ENCODE data around the gene THAP4. TPM values are rescaled to one million over a fixed set of nuclear protein-coding genes. Genes with fewer than 3 reads are reported as not detected.
"Not testable (repeated sequence)": the region's sequence is repeated elsewhere in the genome, so short reads cannot be mapped to it uniquely, and the experiment has no call there.

Gene THAP4
- total and polyA plus RNA-seq, 2 of the 4 experiments (the other 2 are of a cell fraction) = 33.9 to 55.1 TPM

DNA sequence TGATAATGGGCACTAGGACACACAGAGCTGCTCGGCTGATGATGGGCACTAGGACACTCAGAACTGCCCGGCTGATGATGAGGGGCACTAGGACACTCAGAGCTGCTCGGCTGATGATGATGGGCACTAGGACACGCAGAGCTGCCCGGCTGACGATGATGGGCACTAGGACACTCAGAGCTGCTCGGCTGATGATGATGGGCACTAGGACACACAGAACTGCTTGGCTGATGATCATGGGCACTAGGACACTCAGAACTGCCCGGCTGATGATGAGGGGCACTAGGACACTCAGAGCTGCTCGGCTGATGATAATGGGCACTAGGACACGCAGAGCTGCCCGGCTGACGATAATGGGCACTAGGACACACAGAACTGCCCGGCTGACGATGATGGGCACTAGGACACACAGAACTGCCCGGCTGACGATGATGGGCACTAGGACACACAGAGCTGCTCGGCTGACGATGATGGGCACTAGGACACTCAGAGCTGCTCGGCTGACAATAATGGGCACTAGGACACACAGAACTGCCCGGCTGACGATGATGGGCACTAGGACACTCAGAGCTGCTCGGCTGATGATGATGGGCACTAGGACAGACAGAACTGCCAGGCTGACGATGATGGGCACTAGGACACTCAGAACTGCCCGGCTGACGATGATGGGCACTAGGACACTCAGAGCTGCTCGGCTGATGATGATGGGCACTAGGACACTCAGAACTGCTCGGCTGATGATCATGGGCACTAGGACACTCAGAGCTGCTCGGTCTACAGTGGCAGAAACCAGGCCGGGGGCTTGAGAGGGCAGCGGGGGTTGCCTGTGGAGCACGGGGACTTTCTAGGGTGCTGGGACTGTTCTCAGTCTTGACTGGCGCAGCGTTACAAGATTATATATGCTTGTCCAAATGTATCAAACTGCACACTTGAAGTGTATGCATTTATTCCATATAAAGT is 46.2 kb downstream of the THAP4 start:
- H3K4me3 ChIP-seq (ENCODE audit: insufficient read depth, low read depth, low read length); H3K4ac ChIP-seq (ENCODE audit: low read depth, low read length); H3K9me1 ChIP-seq (ENCODE audit: insufficient read depth, low read length); H2AK5ac ChIP-seq (ENCODE audit: low read depth, low read length); H3K14ac ChIP-seq (replicated peaks; ENCODE audit: low read depth, low read length); H3K9ac ChIP-seq (ENCODE audit: low read depth, low read length); H2BK20ac ChIP-seq (ENCODE audit: low read depth, low read length); H3K56ac ChIP-seq (ENCODE audit: extremely low read depth, insufficient read depth, low read length); BruUV-seq (replicated peaks); H2AFZ ChIP-seq (replicated peaks; ENCODE audit: low read length, poor library complexity); H4K8ac ChIP-seq (ENCODE audit: low read depth in 2 of 2, low read length in 2 of 2); H3K23ac ChIP-seq (ENCODE audit: low read depth, low read length); dilution Hi-C loops (cut with HindIII; ENCODE audit: low sequenced_read_pairs, unreplicated experiment); H2BK5ac ChIP-seq (ENCODE audit: low read depth, low read length, poor library complexity, severe bottlenecking); H2BK120ac ChIP-seq (ENCODE audit: low read depth, low read length); H3K18ac ChIP-seq (ENCODE audit: low read depth, low read length); H3K27ac ChIP-seq (ENCODE audit: insufficient read depth, low read length); H4K5ac ChIP-seq (ENCODE audit: low read depth, low read length); H3K4me1 ChIP-seq (ENCODE audit: control insufficient read depth, insufficient read depth, low read length); intact Hi-C loops (cut with micrococcal nuclease); H4K20me1 ChIP-seq (ENCODE audit: insufficient read depth, low read length); ATAC-seq (ENCODE audit: low read depth); H2AK9ac ChIP-seq (replicated peaks; ENCODE audit: low read depth, low read length, poor library complexity); in situ Hi-C loops (cut with MboI; ENCODE audit: low sequenced_read_pairs); H4K91ac ChIP-seq (ENCODE audit: insufficient read depth, low read depth, low read length); DNase-seq; H3K27me3 ChIP-seq (ENCODE audit: control insufficient read depth, insufficient read depth, low read length); H2BK15ac ChIP-seq (ENCODE audit: low read depth, low read length); POLR2A ChIA-PET (ENCODE audit: unreplicated experiment); H3K4me2 ChIP-seq (ENCODE audit: low read depth, low read length): not testable (repeated sequence)
- CTCF ChIA-PET = interaction anchor here (0.6 kb wide), 1 partner anchor 8 kb away, joined by 3 read pairs; no protein-coding TSS in a partner anchor
- WGBS, 2 experiments (ENCODE audit: extremely low coverage in 2 of 2, insufficient read length in 1 of 2) = 93% methylated on average over 19 of the region's 33 CpGs; no CpG with 5 or more reads in 1 of the 2 experiments
- H3K36me3 ChIP-seq (ENCODE audit: control insufficient read depth, insufficient read depth, low read length) = peaks cover 48% of the 10 kb centered on the region
- H3K9me3 ChIP-seq (ENCODE audit: control insufficient read depth, insufficient read depth, low read length) = peaks cover 23% of the 10 kb centered on the region
- H3K79me1 ChIP-seq (ENCODE audit: low read depth in 1 of 2, low read length in 2 of 2) = peaks cover 13 to 14% of the 10 kb centered on the region in 2 experiments; a peak in 3 of 4 replicates

GRCh38 chr2:241589863-241590262 is 47.1 kb downstream of the THAP4 start:
- H3K14ac ChIP-seq (replicated peaks; ENCODE audit: low read depth, low read length); H3K9me1 ChIP-seq (ENCODE audit: insufficient read depth, low read length); ATAC-seq (ENCODE audit: low read depth); BruUV-seq (replicated peaks); H4K5ac ChIP-seq (ENCODE audit: low read depth, low read length); H3K4me3 ChIP-seq (ENCODE audit: insufficient read depth, low read depth, low read length); H2BK5ac ChIP-seq (ENCODE audit: low read depth, low read length, poor library complexity, severe bottlenecking); H3K27me3 ChIP-seq (ENCODE audit: control insufficient read depth, insufficient read depth, low read length); H2AFZ ChIP-seq (replicated peaks; ENCODE audit: low read length, poor library complexity); H2AK9ac ChIP-seq (replicated peaks; ENCODE audit: low read depth, low read length, poor library complexity); H2BK15ac ChIP-seq (ENCODE audit: low read depth, low read length); H3K4ac ChIP-seq (ENCODE audit: low read depth, low read length); CTCF ChIA-PET; H2AK5ac ChIP-seq (ENCODE audit: low read depth, low read length); H2BK20ac ChIP-seq (ENCODE audit: low read depth, low read length); H3K56ac ChIP-seq (ENCODE audit: extremely low read depth, insufficient read depth, low read length); H3K18ac ChIP-seq (ENCODE audit: low read depth, low read length); H2BK120ac ChIP-seq (ENCODE audit: low read depth, low read length); H3K23ac ChIP-seq (ENCODE audit: low read depth, low read length); H4K8ac ChIP-seq (ENCODE audit: low read depth in 2 of 2, low read length in 2 of 2); dilution Hi-C loops (cut with HindIII; ENCODE audit: low sequenced_read_pairs, unreplicated experiment); H4K91ac ChIP-seq (ENCODE audit: insufficient read depth, low read depth, low read length); H3K27ac ChIP-seq (ENCODE audit: insufficient read depth, low read length); in situ Hi-C loops (cut with MboI; ENCODE audit: low sequenced_read_pairs); H3K4me1 ChIP-seq (ENCODE audit: control insufficient read depth, insufficient read depth, low read length); H3K9ac ChIP-seq (ENCODE audit: low read depth, low read length); H3K4me2 ChIP-seq (ENCODE audit: low read depth, low read length); intact Hi-C loops (cut with micrococcal nuclease); DNase-seq; H4K20me1 ChIP-seq (ENCODE audit: insufficient read depth, low read length): not testable (repeated sequence)
- H3K36me3 ChIP-seq (ENCODE audit: control insufficient read depth, insufficient read depth, low read length) = peaks cover 52% of the 10 kb centered on the region
- H3K79me1 ChIP-seq (ENCODE audit: low read depth in 1 of 2, low read length in 2 of 2) = peaks cover 14 to 19% of the 10 kb centered on the region in 2 experiments; a peak in 3 of 4 replicates
- 93% methylated on average over 14 of the region's 17 CpGs; no CpG with 5 or more reads in 1 of the 2 experiments for WGBS, 2 experiments (ENCODE audit: extremely low coverage in 2 of 2, insufficient read length in 1 of 2)
- peaks cover 31% of the 10 kb centered on the region for H3K9me3 ChIP-seq (ENCODE audit: control insufficient read depth, insufficient read depth, low read length)
- POLR2A ChIA-PET (ENCODE audit: unreplicated experiment) = interaction anchor here (0.6 kb wide), 1 partner anchor 66 kb away, joined by 4 read pairs; no protein-coding TSS in a partner anchor
